ENCODE results near the gene MRPL46. TPM values are rescaled to one million over a fixed set of nuclear protein-coding genes. Genes with fewer than 3 reads are reported as not detected.

MRPL46 gene
- total and polyA plus RNA-seq, 2 of the 4 experiments (the other 2 are of a cell fraction), result 14.2 to 24.2 TPM

GRCh38 chr15:88465633-88466224 is 1.5 kb downstream of the MRPL46 start:
- WGBS, 2 experiments (ENCODE audit: extremely low coverage in 2 of 2, insufficient read length in 1 of 2), result 100% methylated on average over 1 of the region's 4 CpGs; no CpG with 5 or more reads in 1 of the 2 experiments
- H3K9me1 ChIP-seq (ENCODE audit: insufficient read depth, low read length), result peaks cover 6% of the 10 kb centered on the region; the same call in 1 of the 2 replicates
- peaks cover 26 to 42% of the 10 kb centered on the region in 2 experiments for H3K79me1 ChIP-seq (ENCODE audit: low read depth in 1 of 2, low read length in 2 of 2)
- TF ChIP-seq FOS (IDR thresholded peaks at IDR 0.05; ENCODE audit: low read depth, low read length), result peak; percentile 40
- TF ChIP-seq NFE2L2 (IDR thresholded peaks at IDR 0.05; ENCODE audit: low read depth, low read length), result no peak
- TF ChIP-seq CEBPB (IDR thresholded peaks at IDR 0.05; ENCODE audit: low read depth, low read length), result peak; percentile 90
- no peak overlapping the region for H4K91ac ChIP-seq (ENCODE audit: insufficient read depth, low read depth, low read length)
- peaks cover 12% of the 10 kb centered on the region for H3K36me3 ChIP-seq (ENCODE audit: control insufficient read depth, insufficient read depth, low read length)
- no peak overlapping the region for H4K5ac ChIP-seq (ENCODE audit: low read depth, low read length)
- dilution Hi-C loops (cut with HindIII; ENCODE audit: low sequenced_read_pairs, unreplicated experiment), result no loop called here
- H2BK5ac ChIP-seq (ENCODE audit: low read depth, low read length, poor library complexity, severe bottlenecking), result no peak overlapping the region
- peak overlapping the region; percentile 40; the same call in 1 of the 2 replicates for H3K4me2 ChIP-seq (ENCODE audit: low read depth, low read length)
- H2BK120ac ChIP-seq (ENCODE audit: low read depth, low read length), result no peak overlapping the region
- H2AK5ac ChIP-seq (ENCODE audit: low read depth, low read length), result no peak overlapping the region
- no peaks in the 10 kb centered on the region for H3K9me3 ChIP-seq (ENCODE audit: control insufficient read depth, insufficient read depth, low read length)
- no peak overlapping the region for H2BK20ac ChIP-seq (ENCODE audit: low read depth, low read length)
- no peaks in the 10 kb centered on the region for H4K20me1 ChIP-seq (ENCODE audit: insufficient read depth, low read length)
- no peaks in the 10 kb centered on the region for H3K27me3 ChIP-seq (ENCODE audit: control insufficient read depth, insufficient read depth, low read length)
- no peak overlapping the region for H3K14ac ChIP-seq (replicated peaks; ENCODE audit: low read depth, low read length)
- CTCF ChIA-PET, result no interaction called here
- no peak overlapping the region for H3K27ac ChIP-seq (ENCODE audit: insufficient read depth, low read length)
- no peak overlapping the region for H2AFZ ChIP-seq (replicated peaks; ENCODE audit: low read length, poor library complexity)
- H3K4me3 ChIP-seq (ENCODE audit: insufficient read depth, low read depth, low read length), result no peak overlapping the region
- no peak overlapping the region for H4K8ac ChIP-seq (ENCODE audit: low read depth in 2 of 2, low read length in 2 of 2)
- H2AK9ac ChIP-seq (replicated peaks; ENCODE audit: low read depth, low read length, poor library complexity), result no peak overlapping the region
- no peak overlapping the region for H2BK15ac ChIP-seq (ENCODE audit: low read depth, low read length)
- intact Hi-C loops (cut with micrococcal nuclease), result no loop called here
- H3K4ac ChIP-seq (ENCODE audit: low read depth, low read length), result no peak overlapping the region
- peaks cover 7% of the 10 kb centered on the region for H3K4me1 ChIP-seq (ENCODE audit: control insufficient read depth, insufficient read depth, low read length)
- no peak overlapping the region for H3K18ac ChIP-seq (ENCODE audit: low read depth, low read length)
- H3K9ac ChIP-seq (ENCODE audit: low read depth, low read length), result no peak overlapping the region
- DNase-seq, result peak; percentile 55
- H3K23ac ChIP-seq (ENCODE audit: low read depth, low read length), result no peak overlapping the region
- no TSS peak for BruUV-seq (replicated peaks)
- no peak for ATAC-seq (ENCODE audit: low read depth)
- H3K56ac ChIP-seq (ENCODE audit: extremely low read depth, insufficient read depth, low read length), result no peak overlapping the region
- POLR2A ChIA-PET (ENCODE audit: unreplicated experiment), result no interaction called here
- in situ Hi-C loops (cut with MboI; ENCODE audit: low sequenced_read_pairs), result loop anchor here (5.0 kb wide), 1 partner anchor 152 kb away; no protein-coding TSS in a partner anchor
